Measurements from ENCODE around the gene P3H4.
"Not testable (repeated sequence)": the region's sequence is repeated elsewhere in the genome, so short reads cannot be mapped to it uniquely, and the experiment has no call there.

The P3H4 gene

DNA sequence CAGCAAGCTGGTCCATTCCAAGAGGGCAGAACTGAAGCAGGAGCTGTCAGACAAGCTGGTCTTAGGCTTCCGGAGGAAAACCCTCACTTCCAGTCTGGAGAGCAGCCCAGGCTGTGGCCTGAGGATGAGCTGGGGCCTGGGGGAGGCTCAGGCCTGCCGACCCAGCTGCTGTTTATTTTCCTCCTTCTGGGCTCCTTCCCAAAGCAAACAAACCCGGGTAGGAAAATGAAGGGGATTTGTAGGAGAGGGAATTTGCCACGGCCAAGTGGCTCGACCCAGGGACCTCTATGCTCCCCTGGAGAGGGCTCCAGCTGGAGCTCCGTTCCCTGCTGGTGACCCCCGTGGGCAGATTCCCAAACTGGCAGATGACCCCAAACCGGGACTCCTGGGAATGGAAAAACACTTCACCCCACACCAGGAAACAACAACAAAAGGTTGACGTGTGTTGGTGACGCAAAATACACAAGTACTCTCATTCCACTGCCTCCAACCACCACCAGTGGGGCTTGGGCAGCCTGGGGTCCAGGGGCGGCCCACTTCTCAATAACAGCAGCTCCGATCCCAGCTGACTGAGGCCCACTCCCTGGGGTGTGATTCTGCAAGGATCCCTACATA, 34.1 kb downstream of the P3H4 start:
- Histone ChIP-seq H3K4me3 (ENCODE audit: low read length in 2 of 2) (peak overlapping the region in 1 of 2 donors; percentile 7), H3K9ac (ENCODE audit: low read depth in 1 of 2, low read length in 2 of 2) (peak overlapping the region; percentile 44 to 72), H3K27me3 (ENCODE audit: control insufficient read depth in 2 of 2, insufficient read depth in 2 of 2, low read length in 2 of 2) (no peaks in the 10 kb centered on the region), H3K4me1 (ENCODE audit: control insufficient read depth in 2 of 2, insufficient read depth in 2 of 2, low read length in 2 of 2) (peaks cover 57 to 64% of the 10 kb centered on the region in 2 donors), H3K27ac (ENCODE audit: low read depth in 2 of 2, low read length in 2 of 2) (peak overlapping the region; percentile 95), H3K9me3 (ENCODE audit: control insufficient read depth in 2 of 2, low read length in 2 of 2) (no peaks in the 10 kb centered on the region), H3K36me3 (ENCODE audit: control insufficient read depth in 2 of 2, insufficient read depth in 2 of 2, low read length in 2 of 2) (peaks cover 3 to 10% of the 10 kb centered on the region in 2 donors)

DNA sequence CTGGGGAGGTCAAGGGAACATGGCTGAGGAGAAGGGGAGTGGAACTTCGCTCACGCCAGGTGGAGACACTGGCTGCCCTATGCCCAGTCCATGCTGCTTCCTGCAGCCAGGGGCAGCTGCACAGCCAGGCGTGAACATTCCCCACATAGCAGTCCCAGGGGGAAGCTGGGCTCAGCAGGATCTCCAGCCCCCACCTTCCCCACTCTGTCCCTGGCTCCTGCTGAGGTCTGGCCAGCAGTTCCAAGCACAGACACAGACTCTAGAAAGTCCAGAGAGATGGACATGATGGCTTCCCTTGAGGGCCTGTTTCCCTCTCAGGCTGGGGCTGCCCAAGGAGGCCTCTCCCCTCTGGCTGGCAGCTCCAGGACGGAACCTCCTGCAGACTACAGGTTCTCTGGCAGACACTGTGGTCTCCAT, 34.6 kb downstream of the P3H4 start:
- Histone ChIP-seq H3K27ac (ENCODE audit: low read depth in 2 of 2, low read length in 2 of 2) (peak overlapping the region; percentile 95), H3K9ac (ENCODE audit: low read depth in 1 of 2, low read length in 2 of 2) (peak overlapping the region; percentile 44 to 72), H3K36me3 (ENCODE audit: control insufficient read depth in 2 of 2, insufficient read depth in 2 of 2, low read length in 2 of 2) (peaks cover 3 to 11% of the 10 kb centered on the region in 2 donors), H3K9me3 (ENCODE audit: control insufficient read depth in 2 of 2, low read length in 2 of 2) (no peaks in the 10 kb centered on the region), H3K4me1 (ENCODE audit: control insufficient read depth in 2 of 2, insufficient read depth in 2 of 2, low read length in 2 of 2) (peaks cover 57 to 64% of the 10 kb centered on the region in 2 donors), H3K4me3 (ENCODE audit: low read length in 2 of 2) (peak overlapping the region; percentile 7 to 11), H3K27me3 (ENCODE audit: control insufficient read depth in 2 of 2, insufficient read depth in 2 of 2, low read length in 2 of 2) (no peaks in the 10 kb centered on the region)

DNA sequence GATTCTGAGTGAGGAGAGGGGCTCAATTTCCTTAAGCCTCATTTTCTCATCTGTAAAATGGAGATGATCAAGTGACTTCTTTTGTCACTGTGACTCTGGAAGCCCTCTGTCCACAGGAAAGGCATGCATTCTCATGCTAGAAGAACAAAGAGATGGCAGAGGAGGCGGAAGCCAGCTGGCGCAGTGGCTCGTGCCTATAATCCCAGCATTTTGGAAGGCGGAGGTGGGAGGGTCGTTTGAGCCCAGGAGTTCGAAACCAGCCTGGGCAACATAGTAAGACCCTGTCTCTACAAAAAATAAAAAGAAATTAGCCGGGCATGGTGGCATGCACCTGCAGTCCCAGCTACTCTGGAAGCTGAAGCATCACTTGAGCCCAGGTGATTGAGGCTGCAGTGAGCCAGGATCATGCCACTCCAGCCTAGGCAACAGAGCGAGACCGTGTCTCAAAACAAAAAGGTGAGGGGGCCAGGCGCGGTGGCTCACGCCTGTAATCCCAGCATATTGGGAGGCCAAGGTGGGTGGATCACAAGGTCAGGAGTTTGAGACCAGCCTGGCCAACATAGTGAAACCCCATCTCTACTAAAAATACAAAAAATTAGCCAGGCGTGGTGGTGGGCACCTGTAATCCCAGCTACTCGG, 35.4 kb downstream of the P3H4 start:
- not testable (repeated sequence) for H3K4me3 ChIP-seq (ENCODE audit: low read length in 2 of 2); H3K27me3 ChIP-seq (ENCODE audit: control insufficient read depth in 2 of 2, insufficient read depth in 2 of 2, low read length in 2 of 2); H3K9me3 ChIP-seq (ENCODE audit: control insufficient read depth in 2 of 2, low read length in 2 of 2)
- Histone ChIP-seq H3K4me1 (ENCODE audit: control insufficient read depth in 2 of 2, insufficient read depth in 2 of 2, low read length in 2 of 2) (peaks cover 60 to 72% of the 10 kb centered on the region in 2 donors), H3K9ac (ENCODE audit: low read depth in 1 of 2, low read length in 2 of 2) (peak overlapping the region; percentile 56 to 82), H3K27ac (ENCODE audit: low read depth in 2 of 2, low read length in 2 of 2) (peak overlapping the region; percentile 95), H3K36me3 (ENCODE audit: control insufficient read depth in 2 of 2, insufficient read depth in 2 of 2, low read length in 2 of 2) (peaks cover 10 to 11% of the 10 kb centered on the region in 2 donors)

DNA sequence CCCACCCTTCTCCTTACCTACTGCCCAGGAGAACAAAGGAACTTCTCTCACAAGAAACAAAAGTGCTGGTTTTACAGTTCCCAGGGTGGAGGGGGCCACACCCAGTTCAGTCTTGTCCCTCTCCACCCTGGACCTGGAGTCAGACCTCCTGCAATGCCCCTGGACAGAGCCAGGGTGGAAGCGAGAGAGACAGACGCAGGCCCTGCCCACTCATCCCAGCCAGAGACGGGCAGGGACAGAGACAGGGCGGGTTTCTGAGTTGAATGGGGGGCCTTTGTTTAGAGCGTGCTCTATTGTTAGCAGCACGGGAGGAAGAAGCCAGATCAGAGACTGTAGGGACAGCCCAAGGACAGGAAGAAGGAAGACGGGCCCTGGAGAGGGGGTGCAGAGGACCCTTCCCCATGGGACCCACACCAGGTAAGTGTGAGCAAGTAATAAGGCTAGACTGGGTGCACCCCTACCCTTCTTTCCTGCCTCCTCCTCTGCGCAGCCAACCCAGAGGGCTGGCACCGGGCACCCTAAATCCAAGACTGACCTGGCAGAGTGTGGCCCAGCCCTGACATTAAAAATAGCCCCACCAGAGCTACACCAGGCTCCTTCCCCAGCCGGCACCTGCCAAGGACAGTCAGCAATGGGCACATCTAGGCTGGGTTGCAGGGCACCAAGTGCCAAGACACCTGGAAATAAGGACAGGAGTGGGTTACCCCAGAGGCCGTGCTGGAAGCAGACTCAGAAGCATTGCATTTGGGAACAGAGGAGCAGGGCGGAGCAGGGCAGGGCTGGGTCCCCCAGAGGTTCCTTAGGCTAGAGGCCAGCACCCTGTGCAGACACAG, 36.1 kb downstream of the P3H4 start:
- no peaks in the 10 kb centered on the region for H3K27me3 ChIP-seq (ENCODE audit: control insufficient read depth in 2 of 2, insufficient read depth in 2 of 2, low read length in 2 of 2)
- peak overlapping the region in 1 of 2 donors; percentile 31 for H3K4me3 ChIP-seq (ENCODE audit: low read length in 2 of 2)
- peaks cover 62 to 74% of the 10 kb centered on the region in 2 donors for H3K4me1 ChIP-seq (ENCODE audit: control insufficient read depth in 2 of 2, insufficient read depth in 2 of 2, low read length in 2 of 2)
- peaks cover 15 to 16% of the 10 kb centered on the region in 2 donors for H3K36me3 ChIP-seq (ENCODE audit: control insufficient read depth in 2 of 2, insufficient read depth in 2 of 2, low read length in 2 of 2)
- peak overlapping the region; percentile 95 for H3K27ac ChIP-seq (ENCODE audit: low read depth in 2 of 2, low read length in 2 of 2)
- peak overlapping the region; percentile 56 to 82 for H3K9ac ChIP-seq (ENCODE audit: low read depth in 1 of 2, low read length in 2 of 2)
- H3K9me3 ChIP-seq (ENCODE audit: control insufficient read depth in 2 of 2, low read length in 2 of 2): no peaks in the 10 kb centered on the region

DNA sequence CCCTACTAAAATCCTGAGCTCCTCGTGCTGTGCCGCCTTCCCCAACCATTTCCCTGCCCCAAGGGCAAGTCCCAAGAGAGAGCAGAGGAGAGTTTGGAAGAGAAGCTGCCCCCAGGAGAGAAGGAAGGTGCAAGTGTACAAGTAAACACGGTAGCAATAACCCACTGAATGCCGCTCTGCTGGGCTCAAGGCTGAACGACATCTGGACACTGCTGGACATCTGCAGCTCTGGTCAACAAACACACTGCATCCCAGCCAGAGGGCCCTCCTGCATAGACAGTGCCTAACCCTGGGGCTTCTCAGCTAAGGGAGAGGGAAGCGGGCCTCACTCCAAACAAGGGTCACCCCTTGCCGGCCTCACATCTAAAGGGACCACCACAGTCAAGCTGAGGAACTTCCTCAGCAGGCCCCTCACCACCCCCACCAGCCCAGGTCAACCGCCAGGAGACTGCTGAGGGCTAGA, 38.0 kb downstream of the P3H4 start:
- Histone ChIP-seq H3K9ac (ENCODE audit: low read depth in 1 of 2, low read length in 2 of 2) (peak overlapping the region; percentile 68 to 82), H3K4me3 (ENCODE audit: low read length in 2 of 2) (peak overlapping the region in 1 of 2 donors; percentile 43), H3K27me3 (ENCODE audit: control insufficient read depth in 2 of 2, insufficient read depth in 2 of 2, low read length in 2 of 2) (no peaks in the 10 kb centered on the region), H3K36me3 (ENCODE audit: control insufficient read depth in 2 of 2, insufficient read depth in 2 of 2, low read length in 2 of 2) (peaks cover 33% of the 10 kb centered on the region in 2 donors), H3K4me1 (ENCODE audit: control insufficient read depth in 2 of 2, insufficient read depth in 2 of 2, low read length in 2 of 2) (peaks cover 60 to 70% of the 10 kb centered on the region in 2 donors), H3K27ac (ENCODE audit: low read depth in 2 of 2, low read length in 2 of 2) (peak overlapping the region; percentile 95), H3K9me3 (ENCODE audit: control insufficient read depth in 2 of 2, low read length in 2 of 2) (no peaks in the 10 kb centered on the region)

DNA sequence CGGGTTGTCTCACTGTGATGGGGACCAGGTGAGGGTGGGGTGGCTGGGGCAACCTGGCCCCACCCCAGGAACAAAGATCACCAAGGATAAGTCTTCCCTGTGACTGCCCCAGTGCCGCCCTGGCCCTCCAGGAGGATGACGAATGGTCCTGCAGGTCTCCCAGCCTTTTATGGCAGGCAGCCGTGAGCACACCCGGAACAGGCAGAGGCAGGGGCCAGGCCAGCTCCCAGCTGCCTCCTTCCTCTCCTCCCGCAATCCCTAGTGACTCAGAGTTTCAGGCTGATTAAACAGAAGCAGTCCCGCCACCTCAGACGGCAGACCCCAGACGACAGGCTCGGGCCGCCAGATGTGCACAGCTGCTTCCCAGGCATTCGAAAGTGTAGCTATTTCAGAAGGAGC, 38.6 kb downstream of the P3H4 start:
- H3K9me3 ChIP-seq (ENCODE audit: control insufficient read depth in 2 of 2, low read length in 2 of 2): no peaks in the 10 kb centered on the region
- H3K4me3 ChIP-seq (ENCODE audit: low read length in 2 of 2): peak overlapping the region in 1 of 2 donors; percentile 56
- peak overlapping the region; percentile 95 for H3K27ac ChIP-seq (ENCODE audit: low read depth in 2 of 2, low read length in 2 of 2)
- peaks cover 60 to 68% of the 10 kb centered on the region in 2 donors for H3K4me1 ChIP-seq (ENCODE audit: control insufficient read depth in 2 of 2, insufficient read depth in 2 of 2, low read length in 2 of 2)
- H3K36me3 ChIP-seq (ENCODE audit: control insufficient read depth in 2 of 2, insufficient read depth in 2 of 2, low read length in 2 of 2): peaks cover 37 to 39% of the 10 kb centered on the region in 2 donors
- H3K9ac ChIP-seq (ENCODE audit: low read depth in 1 of 2, low read length in 2 of 2): peak overlapping the region; percentile 72 to 82
- no peaks in the 10 kb centered on the region for H3K27me3 ChIP-seq (ENCODE audit: control insufficient read depth in 2 of 2, insufficient read depth in 2 of 2, low read length in 2 of 2)

DNA sequence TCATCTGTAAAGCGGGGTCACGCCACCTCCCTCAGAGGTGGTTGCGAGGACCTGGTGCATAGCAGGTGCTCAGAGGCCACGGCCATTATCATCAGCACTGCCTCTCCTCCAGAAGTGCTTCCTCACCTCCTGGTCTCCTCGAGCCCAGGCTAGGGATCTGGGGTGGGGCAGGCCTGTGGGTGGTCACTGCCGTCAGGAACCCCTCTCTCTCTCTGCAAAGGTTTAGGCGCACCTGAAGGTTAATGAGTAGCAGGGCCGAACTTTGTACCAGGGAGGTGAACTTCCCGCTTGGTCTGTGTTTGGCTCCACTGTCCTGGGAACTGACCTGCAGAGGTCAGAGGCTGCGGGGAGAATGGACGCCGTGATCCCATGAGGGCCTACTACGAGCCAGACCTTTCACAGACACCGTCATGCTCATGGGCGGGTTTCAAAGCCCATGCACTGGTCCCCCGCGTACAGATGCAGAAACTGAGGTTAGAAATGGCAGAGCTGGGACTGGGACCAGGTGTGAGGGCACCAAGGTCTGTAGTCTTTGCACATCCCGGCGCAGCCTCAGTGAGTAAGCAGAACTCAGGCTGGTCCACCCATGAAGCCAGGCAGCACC, 39.1 kb downstream of the P3H4 start:
- peaks cover 55 to 63% of the 10 kb centered on the region in 2 donors for H3K4me1 ChIP-seq (ENCODE audit: control insufficient read depth in 2 of 2, insufficient read depth in 2 of 2, low read length in 2 of 2)
- H3K36me3 ChIP-seq (ENCODE audit: control insufficient read depth in 2 of 2, insufficient read depth in 2 of 2, low read length in 2 of 2): peaks cover 39 to 43% of the 10 kb centered on the region in 2 donors
- no peaks in the 10 kb centered on the region for H3K27me3 ChIP-seq (ENCODE audit: control insufficient read depth in 2 of 2, insufficient read depth in 2 of 2, low read length in 2 of 2)
- H3K4me3 ChIP-seq (ENCODE audit: low read length in 2 of 2): peak overlapping the region; percentile 25 to 56
- peak overlapping the region; percentile 72 to 82 for H3K9ac ChIP-seq (ENCODE audit: low read depth in 1 of 2, low read length in 2 of 2)
- H3K9me3 ChIP-seq (ENCODE audit: control insufficient read depth in 2 of 2, low read length in 2 of 2): no peaks in the 10 kb centered on the region
- H3K27ac ChIP-seq (ENCODE audit: low read depth in 2 of 2, low read length in 2 of 2): peak overlapping the region; percentile 95

DNA sequence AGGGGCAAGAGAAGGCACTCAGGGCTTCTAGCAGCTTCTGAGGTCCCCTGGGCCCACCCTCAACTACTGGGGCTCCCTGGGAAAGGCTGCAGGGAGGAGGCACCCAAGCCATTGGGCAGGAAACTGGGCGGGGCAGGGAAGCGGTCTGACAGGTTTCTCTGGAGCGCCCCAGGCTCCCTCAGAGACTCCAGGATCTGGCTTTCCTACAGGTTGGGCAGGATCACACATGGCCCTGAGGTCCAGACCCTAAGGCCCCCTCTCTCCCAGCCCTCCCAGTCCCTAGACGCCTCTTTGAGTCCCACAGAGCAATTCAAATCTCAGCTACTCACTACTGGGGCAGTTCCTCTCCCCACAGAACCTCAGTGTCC, 39.5 kb downstream of the P3H4 start:
- peak overlapping the region; percentile 95 for H3K27ac ChIP-seq (ENCODE audit: low read depth in 2 of 2, low read length in 2 of 2)
- H3K4me3 ChIP-seq (ENCODE audit: low read length in 2 of 2): peak overlapping the region; percentile 25 to 56
- H3K4me1 ChIP-seq (ENCODE audit: control insufficient read depth in 2 of 2, insufficient read depth in 2 of 2, low read length in 2 of 2): peaks cover 50 to 58% of the 10 kb centered on the region in 2 donors
- H3K9me3 ChIP-seq (ENCODE audit: control insufficient read depth in 2 of 2, low read length in 2 of 2): no peaks in the 10 kb centered on the region
- peaks cover 43 to 47% of the 10 kb centered on the region in 2 donors for H3K36me3 ChIP-seq (ENCODE audit: control insufficient read depth in 2 of 2, insufficient read depth in 2 of 2, low read length in 2 of 2)
- H3K27me3 ChIP-seq (ENCODE audit: control insufficient read depth in 2 of 2, insufficient read depth in 2 of 2, low read length in 2 of 2): no peaks in the 10 kb centered on the region
- H3K9ac ChIP-seq (ENCODE audit: low read depth in 1 of 2, low read length in 2 of 2): peak overlapping the region; percentile 72 to 82

DNA sequence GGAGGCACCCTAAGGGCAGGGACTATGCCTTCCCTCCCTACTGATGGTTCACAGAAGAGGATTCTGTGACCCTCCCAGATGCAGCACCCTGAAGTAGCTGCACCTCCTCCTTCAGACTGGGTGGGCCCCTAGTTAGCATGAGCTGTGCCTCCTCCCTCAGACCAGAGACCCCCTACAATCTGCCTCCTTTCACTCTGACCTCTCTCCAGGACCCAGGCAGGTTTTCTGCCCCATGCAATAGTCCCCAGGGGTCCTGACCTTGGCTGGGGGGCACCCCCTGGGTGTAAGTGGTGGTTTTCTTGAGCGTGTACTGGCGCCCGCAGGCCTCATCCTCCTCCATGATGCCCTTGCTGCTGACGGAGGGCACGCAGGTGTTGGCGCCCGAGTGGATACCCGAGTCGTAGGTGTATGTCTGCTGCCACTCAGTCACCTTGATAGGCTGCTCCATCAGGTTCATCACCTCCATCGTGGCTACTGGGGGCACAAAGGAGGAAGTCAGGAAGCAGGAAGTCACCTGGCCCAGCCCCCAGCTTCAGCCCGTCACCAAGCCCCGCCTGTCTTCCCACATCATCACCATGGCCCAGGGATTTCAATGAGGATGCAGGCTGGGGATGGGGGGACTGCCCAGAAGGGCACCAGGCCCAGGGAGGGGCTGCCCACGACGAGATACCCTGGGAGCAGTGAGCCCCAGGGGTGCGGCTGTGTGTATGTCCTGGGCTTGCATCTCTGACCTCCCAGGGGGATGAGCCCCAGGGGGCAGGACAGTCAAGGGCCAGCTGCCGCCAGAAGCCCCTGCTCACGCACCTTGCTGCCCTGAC, 40.2 kb downstream of the P3H4 start:
- H3K27me3 ChIP-seq (ENCODE audit: control insufficient read depth in 2 of 2, insufficient read depth in 2 of 2, low read length in 2 of 2): no peaks in the 10 kb centered on the region
- no peaks in the 10 kb centered on the region for H3K9me3 ChIP-seq (ENCODE audit: control insufficient read depth in 2 of 2, low read length in 2 of 2)
- peaks cover 47 to 48% of the 10 kb centered on the region in 2 donors for H3K36me3 ChIP-seq (ENCODE audit: control insufficient read depth in 2 of 2, insufficient read depth in 2 of 2, low read length in 2 of 2)
- peak overlapping the region; percentile 72 to 82 for H3K9ac ChIP-seq (ENCODE audit: low read depth in 1 of 2, low read length in 2 of 2)
- peaks cover 46 to 52% of the 10 kb centered on the region in 2 donors for H3K4me1 ChIP-seq (ENCODE audit: control insufficient read depth in 2 of 2, insufficient read depth in 2 of 2, low read length in 2 of 2)
- peak overlapping the region; percentile 95 for H3K27ac ChIP-seq (ENCODE audit: low read depth in 2 of 2, low read length in 2 of 2)
- peak overlapping the region; percentile 25 to 26 for H3K4me3 ChIP-seq (ENCODE audit: low read length in 2 of 2)

Measured in mucosa of rectum (tissue), 2 donors.